GM19438 (cell line): ENCODE results near the gene ALDOB.

ENCODE experiments used
- ATAC-seq: cut with Tn5 transposase; IDR thresholded peaks from one replicate; pipeline ENCODE4 v1.9.1; 2021; ENCODE audit warnings: low read depth; ENCODE audit not compliant: unreplicated experiment

The ALDOB gene

GRCh38 chr9:101458963-101459631 lies 23.5 kb upstream of the ALDOB start:
- peak; percentile 89 for ATAC-seq

DNA sequence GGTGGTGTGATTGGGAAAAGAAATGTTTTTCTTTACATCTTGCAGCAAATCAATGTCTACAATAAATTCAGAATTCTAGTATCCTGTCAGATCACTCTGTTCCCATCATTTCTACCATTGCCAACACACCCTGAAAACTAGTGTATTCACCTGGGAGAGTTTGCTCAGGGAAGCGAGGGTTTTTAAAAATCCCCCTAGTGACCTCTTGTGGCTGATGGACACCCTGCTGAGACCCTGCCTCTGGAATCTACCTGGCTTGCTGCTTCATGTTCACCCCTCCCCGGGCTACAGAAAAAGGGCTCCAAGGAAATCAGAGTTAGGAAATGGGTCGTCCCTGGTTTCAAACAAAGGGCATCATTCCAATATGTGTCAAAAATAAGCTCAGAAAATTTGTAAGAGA lies 21.4 kb upstream of the ALDOB start:
- no peak for ATAC-seq

- no peak for ATAC-seq
Observed at GRCh38 chr9:101455656-101456240, 20.2 kb upstream of the ALDOB start.

GRCh38 chr9:101453776-101454570 lies 18.4 kb upstream of the ALDOB start:
- ATAC-seq = no peak

DNA sequence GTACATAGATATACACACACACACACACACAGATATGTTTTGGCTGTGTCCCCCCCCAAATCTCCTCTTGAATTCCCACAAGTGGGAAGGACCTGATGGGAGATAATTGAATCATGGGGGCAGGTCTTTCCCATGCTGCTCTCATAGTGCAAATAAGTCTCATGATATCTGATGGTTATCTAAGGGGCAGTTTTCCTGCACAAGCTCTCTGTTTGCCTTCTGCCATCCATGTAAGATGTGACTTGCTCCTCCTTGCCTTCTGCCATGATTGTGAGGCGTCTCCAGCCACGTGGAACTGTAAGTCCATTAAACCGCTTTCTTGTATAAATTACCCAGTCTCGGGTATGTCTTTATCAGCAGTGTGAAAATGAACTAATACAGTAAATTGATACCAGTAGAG lies 15.9 kb upstream of the ALDOB start:
- ATAC-seq = no peak

- ATAC-seq = no peak
Observed at GRCh38 chr9:101450931-101451330, 15.4 kb upstream of the ALDOB start.

GRCh38 chr9:101449071-101449721 lies 13.6 kb upstream of the ALDOB start:
- peak; percentile 100 for ATAC-seq

GRCh38 chr9:101448680-101449070 lies 13.1 kb upstream of the ALDOB start:
- ATAC-seq = no peak

DNA sequence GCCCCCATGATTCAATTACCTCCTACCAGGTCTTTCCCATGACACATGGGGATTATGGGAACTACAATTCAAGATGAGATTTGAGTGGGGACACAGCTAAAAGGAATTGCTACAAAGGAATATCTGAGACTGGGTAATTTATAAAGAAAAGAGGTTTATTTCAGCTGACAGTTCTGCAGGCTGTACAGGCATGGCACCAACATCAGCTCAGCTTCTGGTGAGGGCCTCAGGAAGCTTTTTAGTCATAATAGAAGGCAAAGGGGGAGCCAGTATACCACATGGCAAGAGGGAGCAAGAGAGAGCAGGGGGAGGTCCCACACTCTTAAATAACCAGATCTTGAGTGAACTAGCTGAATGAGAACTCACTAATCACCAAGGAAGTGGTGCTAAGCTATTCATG lies 11.2 kb upstream of the ALDOB start:
- ATAC-seq = no peak

DNA sequence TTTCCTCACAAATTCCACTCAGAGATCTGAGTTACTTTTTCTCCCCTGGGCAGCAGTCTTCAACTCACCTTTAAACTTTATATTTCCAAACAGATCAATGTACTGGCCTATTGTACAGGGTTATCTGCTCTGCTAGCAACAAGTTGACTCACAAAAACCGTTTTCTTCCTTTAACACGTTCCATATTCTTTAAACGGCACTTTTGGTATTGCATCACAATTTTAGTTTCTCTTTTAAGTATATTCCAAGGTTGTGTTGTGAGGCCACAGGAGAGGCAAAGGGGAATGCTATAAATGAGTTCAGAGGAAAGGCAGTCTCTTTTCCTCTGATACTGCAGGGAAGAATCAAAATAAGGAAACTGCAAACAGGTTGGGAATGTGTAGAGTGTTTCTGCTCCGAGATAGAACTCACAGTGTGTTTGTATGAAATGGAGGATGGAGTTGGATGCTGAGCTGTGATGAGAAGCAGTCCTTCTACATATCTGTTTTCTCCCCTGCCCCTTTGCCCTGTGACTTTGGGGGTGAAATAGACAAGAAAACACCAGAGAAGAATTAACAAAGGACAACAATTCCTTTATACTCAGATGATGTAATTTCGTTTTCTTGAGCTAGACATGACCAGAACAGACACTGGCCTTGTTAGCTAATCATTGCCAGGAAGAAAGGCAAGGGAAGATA lies 9.9 kb upstream of the ALDOB start:
- ATAC-seq = no peak

DNA sequence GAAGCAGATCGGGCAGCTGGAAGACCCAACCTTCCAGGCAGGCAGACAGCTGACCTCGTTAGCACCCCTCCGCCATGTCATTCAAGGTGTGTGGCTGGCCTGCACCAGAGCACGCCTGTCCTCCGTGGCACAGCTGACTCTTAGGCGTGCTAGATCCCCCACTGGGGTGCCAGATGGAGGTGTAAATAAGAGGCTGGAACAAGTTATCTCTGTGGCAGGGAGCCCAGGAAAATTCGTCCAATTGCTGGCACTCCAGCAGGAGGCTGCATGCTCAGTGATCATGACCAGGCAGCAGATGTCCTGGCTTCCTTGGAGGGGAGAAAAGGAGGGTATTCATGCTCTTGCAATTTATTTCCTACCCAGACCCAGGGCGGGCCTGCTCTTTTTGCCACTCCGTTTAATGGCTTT lies 7.8 kb upstream of the ALDOB start:
- ATAC-seq = no peak

DNA sequence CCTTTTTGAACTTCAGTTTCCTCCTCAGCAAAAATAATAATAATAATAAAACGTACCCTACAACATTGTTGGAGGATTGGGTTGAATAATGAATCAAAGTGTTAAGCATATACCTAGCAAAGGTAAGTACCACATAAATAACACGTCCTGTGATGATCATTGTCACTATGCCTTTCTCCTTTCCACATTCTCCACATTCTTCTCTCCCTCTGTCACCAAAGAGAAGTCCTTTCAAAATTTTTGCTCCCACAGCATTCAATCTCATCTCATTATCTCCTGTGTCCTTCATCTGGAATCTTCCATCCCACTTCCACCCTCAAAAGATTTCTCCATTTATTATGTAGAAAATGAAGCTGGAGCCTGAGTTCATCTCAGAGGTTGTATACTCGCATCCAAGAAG lies 7.2 kb upstream of the ALDOB start:
- no peak for ATAC-seq

GRCh38 chr9:101442318-101442717 lies 6.7 kb upstream of the ALDOB start:
- no peak for ATAC-seq

DNA sequence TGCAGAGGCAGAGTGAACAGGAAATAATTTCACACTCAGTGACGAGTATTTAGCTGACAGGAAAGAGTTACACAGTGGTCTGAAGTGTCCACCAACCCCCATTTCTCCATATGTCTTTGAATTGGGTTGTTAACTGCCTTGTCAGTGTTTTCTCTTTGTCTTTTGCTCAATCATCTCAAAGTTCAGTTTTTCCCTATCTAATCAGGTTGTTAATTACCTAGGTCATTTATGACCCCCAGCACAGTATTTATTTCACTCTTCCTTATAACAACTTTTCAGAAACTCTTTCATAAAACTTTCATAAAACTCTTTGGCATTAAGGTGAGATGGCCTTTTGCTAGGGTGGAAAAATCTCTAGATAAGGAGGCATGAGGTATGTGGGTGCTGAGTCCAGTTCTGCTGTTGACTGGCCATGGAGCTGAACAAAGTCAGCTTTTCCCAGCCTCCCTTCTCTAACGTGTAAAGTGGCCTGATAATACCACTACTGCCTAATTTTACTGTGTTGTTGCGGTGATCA lies 5.2 kb upstream of the ALDOB start:
- ATAC-seq = no peak

- ATAC-seq = no peak
Observed at GRCh38 chr9:101438523-101438922, 2.9 kb upstream of the ALDOB start.

- no peak for ATAC-seq
Observed at GRCh38 chr9:101437806-101438232, 2.2 kb upstream of the ALDOB start.

- no peak for ATAC-seq
Observed at GRCh38 chr9:101434998-101435397, 576 bp downstream of the ALDOB start.

GRCh38 chr9:101433229-101433628 lies 2.3 kb downstream of the ALDOB start:
- ATAC-seq = no peak

- no peak for ATAC-seq
Observed at GRCh38 chr9:101432740-101433139, 2.8 kb downstream of the ALDOB start.

DNA sequence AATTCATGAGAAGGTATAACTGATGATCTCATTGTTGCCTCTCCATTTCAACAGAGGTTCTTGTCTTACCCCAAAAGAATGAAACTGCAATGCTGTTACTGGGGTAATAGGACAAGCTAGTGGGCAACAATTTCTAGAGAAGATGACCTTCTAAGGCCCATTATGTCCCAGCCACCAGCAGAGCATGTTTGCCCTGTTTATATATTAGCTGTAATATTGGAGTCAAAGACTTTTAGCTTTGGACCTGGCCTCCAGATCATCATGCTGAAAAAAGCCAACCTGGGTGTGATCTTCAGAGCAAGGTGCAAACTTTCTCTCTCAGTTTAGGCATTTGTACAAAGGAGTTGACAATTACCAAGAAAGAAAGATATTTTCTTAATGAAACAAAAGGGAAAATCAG lies 3.4 kb downstream of the ALDOB start:
- ATAC-seq = no peak

DNA sequence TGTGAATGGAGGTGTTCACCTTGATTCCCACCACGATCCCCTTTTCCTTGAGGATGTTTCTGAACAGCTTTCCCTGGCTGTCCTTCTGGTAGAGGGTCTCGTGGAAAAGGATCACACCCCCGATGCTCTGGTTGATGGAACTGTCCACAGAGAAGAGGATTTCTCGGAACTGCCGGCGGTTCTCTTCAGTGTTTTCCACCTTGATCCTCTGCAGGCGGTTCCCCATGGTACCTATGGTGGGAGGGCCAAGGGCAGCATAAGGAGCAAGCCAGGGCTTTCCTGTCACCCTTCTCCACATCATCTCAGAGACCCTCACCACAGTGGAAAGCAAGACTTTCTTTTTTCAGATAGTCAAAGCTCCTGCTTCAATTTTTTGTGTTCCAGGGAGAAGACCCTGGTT lies 5.8 kb downstream of the ALDOB start:
- no peak for ATAC-seq
